Uterus (tissue), 2 donors: ENCODE measurements around the gene NMD3.

Experiments
- CTCF ChIP-seq, 4 experiments: fragments of 200-600 bp in 2 of 4; fragments of 450-650 bp in 2 of 4; sonication (generic) in 2 of 4; IDR thresholded peaks; one replicate each; pipeline ENCODE4 v1.5.1; 2016 to 2019; ENCODE audit warnings: antibody characterized with exemption in 4 of 4, mild to moderate bottlenecking in 2 of 4, moderate library complexity in 1 of 4
- POLR2A ChIP-seq, 2 donors: fragments of 450-650 bp; IDR thresholded peaks; one replicate each; pipeline ENCODE4 v1.6.1; 2016; ENCODE audit warnings: antibody characterized with exemption in 2 of 2, mild to moderate bottlenecking in 1 of 2, moderate library complexity in 1 of 2

GRCh38 chr3:161197855-161198850, 23.0 kb upstream of the NMD3 start:
- TF ChIP-seq CTCF (IDR thresholded peaks at IDR 0.05) (no peak), POLR2A (IDR thresholded peaks at IDR 0.05) (no peak)
